ENCODE results near the gene GALNT8.

DNA sequence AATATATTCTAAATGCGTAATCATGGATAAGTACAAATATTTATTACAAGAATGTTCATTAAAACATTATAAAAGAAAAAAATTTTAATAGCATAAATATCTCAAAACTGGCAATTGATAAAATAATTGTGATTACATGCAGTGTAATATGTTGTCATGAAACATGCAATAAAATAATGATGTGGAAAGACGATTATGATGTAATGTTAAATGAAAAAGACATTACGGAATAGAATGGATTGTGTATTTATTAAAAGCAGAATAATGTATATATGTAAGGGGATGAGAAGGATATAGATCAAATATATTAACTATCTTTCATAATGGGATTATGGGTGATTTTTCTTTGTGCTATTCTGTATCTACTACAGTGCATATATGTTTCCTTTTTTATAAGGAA, 38.5 kb upstream of the GALNT8 start:
- TF ChIP-seq EZH2 (IDR thresholded peaks at IDR 0.05; ENCODE audit: borderline replicate concordance, insufficient read depth, low read depth, low read length, poor library complexity, severe bottlenecking) = no peak
- TF ChIP-seq, protein P1, sequence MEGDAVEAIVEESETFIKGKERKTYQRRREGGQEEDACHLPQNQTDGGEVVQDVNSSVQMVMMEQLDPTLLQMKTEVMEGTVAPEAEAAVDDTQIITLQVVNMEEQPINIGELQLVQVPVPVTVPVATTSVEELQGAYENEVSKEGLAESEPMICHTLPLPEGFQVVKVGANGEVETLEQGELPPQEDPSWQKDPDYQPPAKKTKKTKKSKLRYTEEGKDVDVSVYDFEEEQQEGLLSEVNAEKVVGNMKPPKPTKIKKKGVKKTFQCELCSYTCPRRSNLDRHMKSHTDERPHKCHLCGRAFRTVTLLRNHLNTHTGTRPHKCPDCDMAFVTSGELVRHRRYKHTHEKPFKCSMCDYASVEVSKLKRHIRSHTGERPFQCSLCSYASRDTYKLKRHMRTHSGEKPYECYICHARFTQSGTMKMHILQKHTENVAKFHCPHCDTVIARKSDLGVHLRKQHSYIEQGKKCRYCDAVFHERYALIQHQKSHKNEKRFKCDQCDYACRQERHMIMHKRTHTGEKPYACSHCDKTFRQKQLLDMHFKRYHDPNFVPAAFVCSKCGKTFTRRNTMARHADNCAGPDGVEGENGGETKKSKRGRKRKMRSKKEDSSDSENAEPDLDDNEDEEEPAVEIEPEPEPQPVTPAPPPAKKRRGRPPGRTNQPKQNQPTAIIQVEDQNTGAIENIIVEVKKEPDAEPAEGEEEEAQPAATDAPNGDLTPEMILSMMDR (IDR thresholded peaks at IDR 0.05) = no peak

Measured in B cell (primary cell).